H1 (cell line): ENCODE data around the gene CALM3. TPM values are rescaled to one million over a fixed set of nuclear protein-coding genes. Genes with fewer than 3 reads are reported as not detected.

Experiments
- CTCF ChIA-PET: fragments of 300-600 bp; sonication (Branson Sonifier 250); formaldehyde crosslinking; loops from one replicate; lab custom pipeline; 2021; ENCODE audit not compliant: partially characterized antibody; lab: Charles Lee
- POLR2A ChIA-PET: fragments of 300-600 bp; sonication (Branson Sonifier 250); formaldehyde crosslinking; loops from one replicate; lab custom pipeline; 2021; ENCODE audit warnings: inconsistent platforms; ENCODE audit not compliant: partially characterized antibody; lab: Charles Lee
- DNase-seq, 2 experiments: peaks; one replicate each; pipeline versions ENCODE4 v3.0.0 to v3.0.0-alpha.2; 2010 to 2022; ENCODE audit warnings: low spot score in 2 of 2, low read depth in 1 of 2, mixed read lengths in 1 of 2
- FAIRE-seq: peaks from 2 replicates; lab custom pipeline; 2011; peaks lifted over from hg19 to GRCh38; lab: Jason Lieb, UNC
- H2AFZ ChIP-seq: 2 replicates; pipeline ENCODE4 v1.8.1; 2012; ENCODE audit warnings: low read length, inconsistent platforms
- H2AK5ac ChIP-seq: 2 replicates; pipeline ENCODE4 v1.6.1; 2013; ENCODE audit warnings: low read depth, low read length
- H2BK120ac ChIP-seq: replicated peaks from 2 replicates; pipeline ENCODE3; 2013; ENCODE audit warnings: low read depth, low read length, inconsistent platforms
- H2BK12ac ChIP-seq: 2 replicates; pipeline ENCODE4 v1.6.1; 2013; ENCODE audit warnings: low read depth, low read length
- H2BK15ac ChIP-seq: 2 replicates; pipeline ENCODE4 v1.6.1; 2013; ENCODE audit warnings: low read length
- H2BK20ac ChIP-seq: 2 replicates; pipeline ENCODE4 v1.6.1; 2013; ENCODE audit warnings: low read length
- H2BK5ac ChIP-seq: 2 replicates; pipeline ENCODE4 v1.6.1; 2013; ENCODE audit warnings: low read depth, low read length
- H3K14ac ChIP-seq: 2 replicates; pipeline ENCODE4 v1.6.1; 2013; ENCODE audit warnings: inconsistent platforms; ENCODE audit not compliant: insufficient read length
- H3K18ac ChIP-seq: 2 replicates; pipeline ENCODE4 v1.6.1; 2013; ENCODE audit warnings: low read length; ENCODE audit errors: extremely low read depth
- H3K23ac ChIP-seq: 2 replicates; pipeline ENCODE4 v1.6.1; 2013; ENCODE audit warnings: inconsistent platforms; ENCODE audit not compliant: insufficient read length
- H3K23me2 ChIP-seq: 2 replicates; pipeline ENCODE4 v1.6.1; 2013; ENCODE audit warnings: low read depth, low read length
- H3K27ac ChIP-seq: 2 replicates; pipeline ENCODE4 v1.6.1; 2011; ENCODE audit warnings: low read depth, low read length, inconsistent platforms
- H3K27me3 ChIP-seq, 4 experiments: replicated peaks in 1 of 4; 1 replicate in 1 of 4; 2 replicates in 3 of 4; pipeline versions ENCODE4 v1.6.1 to v1.8.1; 2011 to 2013; ENCODE audit warnings: low read length in 3 of 4, mild to moderate bottlenecking in 3 of 4, inconsistent platforms in 2 of 4, mixed read lengths in 2 of 4, moderate library complexity in 1 of 4; ENCODE audit not compliant: control insufficient read depth in 3 of 4, insufficient read depth in 3 of 4; ENCODE audit errors: extremely low read depth in 1 of 4
- H3K36me3 ChIP-seq, 4 experiments: 2 replicates each; pipeline versions ENCODE4 v1.6.1 to v1.8.1; 2011 to 2013; ENCODE audit warnings: mild to moderate bottlenecking in 4 of 4, low read length in 3 of 4, moderate library complexity in 2 of 4, control low read depth in 1 of 4, inconsistent platforms in 1 of 4; ENCODE audit not compliant: insufficient read depth in 4 of 4, control insufficient read depth in 2 of 4
- H3K4ac ChIP-seq: replicated peaks from 2 replicates; pipeline ENCODE3; 2013; ENCODE audit warnings: low read length, low read depth, mixed read lengths, inconsistent platforms; ENCODE audit not compliant: insufficient read length
- H3K4me1 ChIP-seq, 4 experiments: replicated peaks in 1 of 4; 1 replicate in 1 of 4; 2 replicates in 3 of 4; pipeline versions ENCODE4 v1.6.1 to v1.8.1; 2011 to 2013; ENCODE audit warnings: low read length in 3 of 4, inconsistent platforms in 2 of 4, mixed read lengths in 1 of 4; ENCODE audit not compliant: insufficient read depth in 4 of 4, control insufficient read depth in 3 of 4
- H3K4me2 ChIP-seq, 2 experiments: 2 replicates each; pipeline versions ENCODE4 v1.6.1 to v1.8.1; 2011 to 2013; ENCODE audit warnings: low read depth in 2 of 2, low read length in 2 of 2, control low read depth in 1 of 2, inconsistent platforms in 1 of 2, mild to moderate bottlenecking in 1 of 2; ENCODE audit not compliant: insufficient read depth in 1 of 2
- H3K4me3 ChIP-seq, 4 experiments: fragments of 200-600, 300-600 bp in 1 of 4; sonication (generic), shearing (Covaris generic), sonication (Bioruptor Twin) in 1 of 4; 2 replicates each; pipeline versions ENCODE4 v1.5.1 to v1.8.1; 2011 to 2016; ENCODE audit warnings: low read length in 4 of 4, low read depth in 3 of 4, control low read depth in 2 of 4, inconsistent platforms in 2 of 4, mild to moderate bottlenecking in 2 of 4, mixed read lengths in 1 of 4, moderate library complexity in 1 of 4; ENCODE audit not compliant: insufficient read depth in 2 of 4; ENCODE audit errors: extremely low read depth in 1 of 4
- H3K56ac ChIP-seq: replicated peaks from 2 replicates; pipeline ENCODE3; 2013; ENCODE audit warnings: low read depth, mild to moderate bottlenecking, mixed read lengths, low read length, inconsistent platforms; ENCODE audit not compliant: insufficient read length
- H3K79me1 ChIP-seq: 2 replicates; pipeline ENCODE4 v1.6.1; 2013; ENCODE audit warnings: low read depth, low read length, control low read depth
- H3K79me2 ChIP-seq, 2 experiments: 2 replicates each; pipeline versions ENCODE4 v1.6.1 to v1.8.1; 2012 to 2013; ENCODE audit warnings: low read length in 2 of 2, mild to moderate bottlenecking in 2 of 2, inconsistent platforms in 1 of 2; ENCODE audit not compliant: insufficient read depth in 2 of 2, control insufficient read depth in 1 of 2
- H3K9ac ChIP-seq, 4 experiments: replicated peaks in 1 of 4; 1 replicate in 1 of 4; 2 replicates in 3 of 4; pipeline versions ENCODE4 v1.6.1 to v1.8.1; 2011 to 2013; ENCODE audit warnings: low read depth in 3 of 4, low read length in 3 of 4, control low read depth in 2 of 4, mild to moderate bottlenecking in 2 of 4, moderate library complexity in 2 of 4, inconsistent platforms in 1 of 4; ENCODE audit errors: extremely low read depth in 1 of 4
- H3K9me3 ChIP-seq, 2 experiments: 2 replicates each; pipeline versions ENCODE4 v1.6.1 to v1.8.1; 2012 to 2013; ENCODE audit warnings: mild to moderate bottlenecking in 2 of 2, moderate library complexity in 2 of 2, control low read depth in 1 of 2, inconsistent platforms in 1 of 2, low read depth in 1 of 2, low read length in 1 of 2, mixed read lengths in 1 of 2; ENCODE audit not compliant: insufficient read depth in 2 of 2
- H4K20me1 ChIP-seq, 2 experiments: replicated peaks in 1 of 2; 2 replicates each; pipeline versions ENCODE3 to v1.8.1; 2011 to 2013; ENCODE audit warnings: inconsistent platforms in 2 of 2, low read length in 2 of 2, mild to moderate bottlenecking in 1 of 2; ENCODE audit not compliant: insufficient read depth in 2 of 2, control insufficient read depth in 1 of 2
- H4K5ac ChIP-seq: 2 replicates; pipeline ENCODE4 v1.6.1; 2013; ENCODE audit warnings: low read length, low read depth, mixed read lengths, inconsistent platforms; ENCODE audit not compliant: insufficient read length
- H4K8ac ChIP-seq: 2 replicates; pipeline ENCODE4 v1.8.0; 2013; ENCODE audit warnings: mild to moderate bottlenecking, moderate library complexity, low read length, inconsistent platforms; ENCODE audit not compliant: insufficient read depth; ENCODE audit errors: extremely low read depth
- H4K91ac ChIP-seq: replicated peaks from 2 replicates; pipeline ENCODE3; 2013; ENCODE audit warnings: low read length, mixed read lengths, inconsistent platforms; ENCODE audit not compliant: insufficient read length
- CEBPB ChIP-seq: IDR thresholded peaks from 2 replicates; pipeline ENCODE4 v1.6.1; 2012; ENCODE audit warnings: low read depth, low read length
- GTF2F1 ChIP-seq: IDR thresholded peaks from 2 replicates; pipeline ENCODE4 v1.6.1; 2012; ENCODE audit warnings: low read depth, low read length, improper control_type of control experiment, borderline replicate concordance
- HDAC2 ChIP-seq, 2 experiments: fragments of 300-600 bp in 1 of 2; sonication (generic) in 1 of 2; IDR thresholded peaks; 2 replicates each; pipeline ENCODE4 v1.6.1; 2011 to 2012; ENCODE audit warnings: low read depth in 2 of 2, low read length in 2 of 2, mild to moderate bottlenecking in 2 of 2, moderate library complexity in 2 of 2, borderline replicate concordance in 1 of 2, inconsistent platforms in 1 of 2
- PHF8 ChIP-seq: fragments of 200-600 bp; sonication (generic); conservative IDR thresholded peaks from 2 replicates; pipeline ENCODE4 v1.7.1; 2012; ENCODE audit warnings: low read depth, mild to moderate bottlenecking, inconsistent platforms, low read length, moderate library complexity
- SIRT6 ChIP-seq: IDR thresholded peaks from one replicate; pipeline ENCODE4 v1.7.1; 2012; ENCODE audit warnings: low read length, inconsistent platforms
- ZNF274 ChIP-seq: IDR thresholded peaks from 2 replicates; pipeline ENCODE4 v1.7.0; 2012; ENCODE audit warnings: low read length, borderline replicate concordance; ENCODE audit errors: extremely low read depth
- WGBS, 2 experiments: shearing (Covaris generic) in 1 of 2; methylation state at CpG; one replicate each; pipeline versions ENCODE4 v1.1.6 to v1.1.7; 2013 to 2015; ENCODE audit warnings: low lambda C conversion rate in 2 of 2, mixed read lengths in 2 of 2, inconsistent platforms in 1 of 2, low coverage in 1 of 2, missing lambda C conversion rate in 1 of 2; ENCODE audit not compliant: insufficient replicate concordance in 2 of 2, insufficient coverage in 1 of 2, insufficient read length in 1 of 2; ENCODE audit errors: extremely low coverage in 1 of 2, missing lambda C conversion rate in 1 of 2; 5-methylcytosine and 5-hydroxymethylcytosine counted together
- polyA plus RNA-seq, 7 experiments: library from polyadenylated mRNA; depleted of rRNA in 3 of 7; stranded (reverse) in 5 of 7; unstranded in 2 of 7; fragments of >200 nt in 5 of 7; fragments of 200-250 nt in 2 of 7; gene quantifications; 1 replicate in 5 of 7; 2 replicates in 1 of 7; 4 replicates in 1 of 7; pipeline versions ENCODE4 v1.2.1 to v1.2.3, GENCODE V29; 2011 to 2013; ENCODE audit warnings: missing spikeins in 2 of 7, mixed read lengths in 2 of 7
- total RNA-seq: library from RNA; stranded (reverse); fragmentation: NEBNext Ultra II Directional; extraction: Animal tissue kit (Norgen Biotek cat#: 25700); gene quantifications from 2 replicates; pipeline ENCODE4 v1.2.1, GENCODE V29; 2021

CALM3 gene
- total and polyA plus RNA-seq, 2 of the 8 experiments (the other 6 are each of a cell fraction or from before 2014, with no cell fraction given) = 315 to 326 TPM

- CTCF ChIA-PET = interaction anchor here (0.9 to 15.3 kb wide), 4 partner anchors 10 to 38 kb away, joined by 3 to 309 read pairs (median 5); partner anchors contain the start of gene CALM3
Measured at GRCh38 chr19:46626446-46626845, 25.3 kb downstream of the CALM3 start.

More at GRCh38 chr19:46626446-46626845, 25.3 kb downstream of the CALM3 start:
- no peak for TF ChIP-seq GTF2F1
- no peak for TF ChIP-seq PHF8
- no peak for TF ChIP-seq ZNF274
- no peak for TF ChIP-seq CEBPB
- TF ChIP-seq HDAC2 (IDR thresholded peaks at IDR 0.05; ENCODE audit: borderline replicate concordance in 1 of 2, low read depth in 2 of 2, low read length in 2 of 2) = no peak
- no peak for TF ChIP-seq SIRT6
- Histone ChIP-seq H3K79me2 (no peaks in the 10 kb centered on the region), H3K9me3 (no peaks in the 10 kb centered on the region), H3K4me1 (peaks cover 0 to 15% (median 9%) of the 10 kb centered on the region in 4 experiments; a peak in 6 of 7 replicates), H3K4ac (no peak overlapping the region), H4K91ac (no peak overlapping the region), H3K36me3 (no peaks in the 10 kb centered on the region), H3K27me3 (no peaks in the 10 kb centered on the region), H2BK20ac (no peak overlapping the region), H4K5ac (no peak overlapping the region), H2BK5ac (no peak overlapping the region), H3K4me3 (no peak overlapping the region), H2BK12ac (no peak overlapping the region), H3K56ac (no peak overlapping the region), H2BK15ac (no peak overlapping the region), H2BK120ac (no peak overlapping the region), H4K20me1 (no peaks in the 10 kb centered on the region), H3K18ac (no peak overlapping the region), H3K23me2 (no peaks in the 10 kb centered on the region), H4K8ac (no peak overlapping the region), H2AK5ac (no peak overlapping the region), H3K4me2 (no peak overlapping the region), H3K27ac (no peak overlapping the region), H3K9ac (no peak overlapping the region), H3K14ac (no peak overlapping the region), H2AFZ (no peak overlapping the region), H3K79me1 (no peaks in the 10 kb centered on the region; the same call in 1 of the 2 replicates), H3K23ac (no peak overlapping the region)
- 90% methylated on average over 13 of the region's 14 CpGs; no CpG with 5 or more reads in 1 of the 2 experiments for WGBS, 2 experiments
- POLR2A ChIA-PET = interaction anchor here (1.0 to 1.1 kb wide), 2 partner anchors 19 to 27 kb away, joined by 4 read pairs; no protein-coding TSS in a partner anchor
- no peak for FAIRE-seq
- no peak for DNase-seq
